RKO (cell line): ENCODE data around the gene AQP7.
A peak's percentile ranks its signal among the peaks of the same experiment; 100 is the strongest.
"Not testable (repeated sequence)": the region's sequence is repeated elsewhere in the genome, so short reads cannot be mapped to it uniquely, and the experiment has no call there.

Source experiments
- DNase-seq: peaks from one replicate; pipeline ENCODE4 v3.0.0-alpha.2; 2016; ENCODE audit warnings: low spot score

AQP7 gene

GRCh38 chr9:33395159-33395879 is 7.0 kb downstream of the AQP7 start:
- not testable (repeated sequence) for DNase-seq

- not testable (repeated sequence) for DNase-seq
Measured at GRCh38 chr9:33393986-33394385, 8.4 kb downstream of the AQP7 start.

DNA sequence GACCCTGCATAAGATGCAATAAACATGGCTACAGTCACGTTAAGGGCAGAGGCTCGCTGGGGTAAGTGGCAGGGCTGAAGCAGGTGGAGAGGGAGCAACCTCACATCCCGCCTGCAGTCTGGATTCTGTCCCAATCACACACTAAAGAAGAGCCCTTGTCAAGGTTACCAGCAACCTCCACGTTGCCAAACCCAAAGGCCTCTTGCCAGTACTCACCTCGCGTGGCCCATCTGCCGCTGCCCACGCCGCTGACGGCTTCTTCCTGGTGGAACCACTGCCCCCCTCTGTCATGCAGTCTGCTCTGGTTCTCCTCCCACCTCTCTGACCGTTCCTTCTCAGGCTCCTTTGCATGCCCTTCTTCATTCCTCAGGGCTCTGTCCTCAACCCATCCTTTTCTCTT is 8.8 kb downstream of the AQP7 start:
- DNase-seq: no peak

GRCh38 chr9:33392591-33393021 is 9.8 kb downstream of the AQP7 start:
- not testable (repeated sequence) for DNase-seq

DNA sequence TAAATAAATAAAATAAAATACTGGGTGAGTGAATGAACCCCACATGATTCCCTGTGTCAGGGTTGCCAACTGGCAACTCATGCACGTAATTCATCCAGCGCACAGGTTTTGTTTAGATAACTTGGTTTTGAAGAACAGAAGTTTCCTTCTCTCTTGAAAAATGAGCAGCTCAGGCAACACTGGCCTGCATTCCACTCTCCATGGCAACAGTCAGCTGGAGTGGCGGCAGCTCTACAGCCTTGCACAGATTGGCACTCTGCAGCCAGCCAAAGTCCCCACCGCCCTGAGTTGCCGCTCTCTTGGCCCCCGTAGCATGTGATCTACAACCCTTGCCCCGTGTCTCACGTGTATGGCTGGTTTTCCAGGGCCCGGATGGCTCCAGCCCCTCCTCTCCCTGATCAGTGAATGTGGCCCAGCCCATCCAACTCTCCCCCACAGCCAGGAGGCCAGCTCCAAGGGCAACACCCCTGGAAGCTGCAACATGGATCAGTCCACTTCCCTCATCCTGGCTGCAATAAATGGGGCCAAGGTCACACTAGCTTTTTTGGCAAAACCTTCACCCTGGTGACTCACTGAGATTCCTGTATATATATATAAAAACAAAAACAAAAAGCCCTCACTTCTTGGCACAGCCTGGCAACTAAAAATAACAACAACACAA is 11.1 kb downstream of the AQP7 start:
- peak; percentile 39 for DNase-seq

DNA sequence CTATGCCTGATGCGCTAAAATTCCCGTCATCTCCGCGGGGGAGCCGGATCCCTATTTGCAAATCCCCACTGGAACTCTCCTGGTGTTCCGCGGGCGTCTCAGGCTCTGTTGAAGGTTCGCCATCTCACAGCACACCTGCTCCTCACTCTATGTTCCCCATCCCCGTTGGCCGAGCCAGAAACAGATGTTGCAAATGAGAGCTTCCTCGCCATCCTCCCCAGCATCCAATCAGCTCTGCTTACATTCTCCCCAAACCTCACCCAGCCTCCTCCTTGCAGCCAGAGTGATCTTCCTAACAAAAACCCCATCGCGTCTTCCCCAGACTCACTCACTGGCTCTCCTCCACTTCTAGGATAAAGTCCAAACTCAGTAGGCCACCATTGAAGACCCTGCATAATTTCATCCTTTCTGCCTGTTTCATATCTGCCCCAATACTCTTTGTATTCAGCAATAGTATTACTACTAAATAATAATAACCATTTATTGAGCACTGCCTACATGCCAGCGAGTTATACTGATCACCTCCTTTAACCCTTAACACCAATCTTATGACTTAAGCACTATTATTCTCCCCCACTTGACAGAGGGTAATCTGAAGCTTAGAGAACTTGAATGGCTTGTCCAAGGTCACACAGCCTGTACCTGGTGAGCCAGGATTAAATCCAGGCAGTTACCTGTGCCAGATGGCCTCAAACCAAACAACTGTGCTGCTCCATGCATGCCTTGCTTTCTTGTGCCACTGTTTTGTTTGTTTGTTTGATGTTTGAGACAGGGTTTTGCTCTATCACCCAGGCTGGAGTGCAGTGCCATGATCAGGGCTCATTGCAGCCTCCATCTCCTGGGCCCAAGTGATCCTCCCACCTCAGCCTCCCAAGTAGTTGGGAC is 14.0 kb downstream of the AQP7 start:
- DNase-seq: no peak

GRCh38 chr9:33386998-33387397 is 15.4 kb downstream of the AQP7 start:
- DNase-seq: not testable (repeated sequence)

DNA sequence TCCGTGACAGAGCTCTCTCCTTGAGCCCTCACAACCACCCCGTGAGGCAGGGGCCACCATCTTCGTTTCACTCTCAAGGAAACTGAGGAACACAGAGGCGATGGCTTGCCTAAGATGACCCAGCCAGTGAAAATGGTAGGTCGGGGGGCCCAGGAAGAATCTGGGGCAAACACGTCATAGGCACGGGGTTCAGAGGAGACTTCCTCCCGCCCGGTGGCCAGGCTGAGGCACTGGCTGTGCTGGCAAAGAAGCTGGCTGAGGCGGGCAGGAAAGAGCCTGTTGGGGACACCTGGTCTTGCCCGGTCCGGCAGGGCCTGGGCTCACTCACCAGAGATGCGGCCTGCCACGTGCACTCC is 15.7 kb downstream of the AQP7 start:
- not testable (repeated sequence) for DNase-seq

- not testable (repeated sequence) for DNase-seq
Measured at GRCh38 chr9:33385979-33386640, 16.3 kb downstream of the AQP7 start.

GRCh38 chr9:33385536-33385935 is 16.8 kb downstream of the AQP7 start:
- DNase-seq: not testable (repeated sequence)

GRCh38 chr9:33383396-33383795 is 19.0 kb downstream of the AQP7 start:
- DNase-seq: not testable (repeated sequence)

DNA sequence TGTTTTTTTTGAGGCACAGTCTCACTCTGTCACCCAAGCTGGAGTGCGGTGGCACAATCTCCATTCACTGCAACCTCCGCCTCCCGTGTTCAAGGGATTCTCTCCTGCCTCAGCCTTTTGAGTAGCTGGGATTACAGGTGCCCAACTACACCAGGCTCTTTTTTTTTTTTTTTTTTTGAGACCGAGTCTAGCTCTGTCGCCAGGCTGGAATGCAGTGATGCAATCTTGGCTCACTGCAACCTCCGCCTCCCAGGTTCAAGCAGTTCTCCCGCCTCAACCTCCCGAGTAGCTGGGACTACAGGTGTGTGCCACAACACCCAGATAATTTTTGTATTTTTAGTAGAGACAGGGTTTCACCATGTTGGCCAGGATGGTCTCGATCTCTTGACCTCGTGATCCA is 20.0 kb downstream of the AQP7 start:
- not testable (repeated sequence) for DNase-seq

DNA sequence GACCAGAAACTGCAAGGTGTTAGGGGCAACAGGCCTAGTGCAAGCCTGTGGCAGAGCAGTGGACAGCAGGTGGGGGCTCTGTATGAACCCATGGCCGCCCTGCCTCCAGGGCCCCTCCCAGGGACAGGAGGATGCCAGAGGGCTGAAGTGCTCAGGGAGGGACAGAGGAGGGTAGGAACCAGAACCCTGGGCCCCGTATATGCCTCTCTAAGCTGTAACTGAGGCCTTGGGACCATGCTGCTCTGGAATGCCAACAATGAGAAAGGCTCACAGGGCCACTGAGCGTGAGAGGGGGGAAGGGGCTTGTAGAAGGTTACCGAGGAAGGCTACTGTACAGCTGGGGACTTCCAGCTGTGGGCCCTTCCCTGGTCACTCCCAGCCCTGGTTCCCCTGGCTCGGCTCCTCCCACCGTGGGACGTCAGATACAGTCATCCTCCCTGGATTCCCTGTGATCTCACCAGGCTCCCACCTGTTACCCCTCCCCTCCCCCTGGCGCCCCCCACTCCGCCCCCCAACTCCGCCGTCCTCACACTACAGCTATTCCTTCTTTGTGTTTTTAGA is 21.1 kb downstream of the AQP7 start:
- DNase-seq: no peak

DNA sequence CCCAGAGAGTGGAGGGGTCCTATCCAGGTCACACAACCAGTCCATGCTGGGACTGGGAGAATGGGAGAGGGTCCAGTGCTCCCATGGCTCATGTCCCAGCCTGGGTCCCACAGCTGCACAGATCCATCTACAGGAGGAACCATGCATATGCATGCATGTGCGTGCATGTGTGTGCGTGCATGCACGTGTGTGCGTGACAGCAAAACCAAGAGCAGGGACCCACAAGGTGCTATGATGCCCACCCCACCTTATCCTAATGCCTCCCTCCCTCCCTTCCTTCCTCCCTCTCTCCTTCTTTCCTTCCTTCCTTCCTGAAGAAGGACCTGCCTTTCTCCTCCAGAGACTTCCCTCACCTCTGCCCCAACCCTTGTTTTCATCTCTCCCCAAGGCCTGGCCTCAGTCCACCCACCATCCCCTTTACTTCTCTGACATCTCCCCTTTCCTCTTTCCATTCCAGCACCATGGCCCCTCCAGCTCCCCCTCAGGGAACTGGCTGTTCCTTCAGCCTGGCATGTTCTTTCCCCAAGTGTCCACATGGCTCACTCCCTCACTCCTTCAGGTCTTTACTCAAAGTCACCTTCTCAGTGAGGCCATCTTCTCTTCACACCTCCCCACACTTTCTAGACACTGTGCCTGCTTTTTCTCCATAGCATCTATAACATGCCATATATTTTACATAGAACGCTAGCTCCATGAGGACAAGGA is 21.8 kb downstream of the AQP7 start:
- DNase-seq: no peak

DNA sequence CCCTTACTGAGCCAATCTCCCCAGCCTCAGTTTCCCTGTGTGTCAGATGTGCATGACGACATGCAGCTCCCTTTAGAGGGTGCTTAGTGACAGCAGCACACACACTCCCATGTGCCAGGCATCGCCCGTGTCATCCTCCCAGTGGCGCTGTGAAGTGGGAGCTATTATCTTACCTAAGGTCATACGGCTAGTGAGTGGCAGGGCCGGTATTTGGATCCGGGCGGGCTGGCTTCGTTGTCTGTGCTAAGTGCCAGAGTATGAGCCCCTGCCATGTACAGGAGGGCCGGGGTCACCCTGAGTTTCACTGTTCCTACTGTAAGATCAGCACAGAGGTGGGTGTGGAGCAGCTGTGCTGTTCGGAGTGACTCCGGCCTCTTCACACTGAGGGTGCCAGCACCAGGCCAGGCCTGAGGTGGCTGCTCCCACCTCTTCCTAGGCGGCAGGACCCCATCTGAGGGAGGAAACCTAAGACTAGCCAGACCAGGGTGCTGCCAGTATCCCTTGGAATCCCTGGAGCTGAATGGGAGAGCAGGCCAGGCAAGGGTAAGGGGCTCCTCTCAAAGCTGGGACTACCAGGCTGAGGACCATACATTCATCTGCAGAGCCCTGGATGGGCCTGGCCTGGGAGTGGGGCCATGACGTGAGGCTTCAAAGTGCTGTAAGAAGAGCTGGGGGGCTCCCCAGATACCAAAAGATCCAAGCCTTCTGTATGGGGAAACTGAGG is 22.5 kb downstream of the AQP7 start:
- no peak for DNase-seq

GRCh38 chr9:33378121-33378795 is 24.1 kb downstream of the AQP7 start:
- no peak for DNase-seq

DNA sequence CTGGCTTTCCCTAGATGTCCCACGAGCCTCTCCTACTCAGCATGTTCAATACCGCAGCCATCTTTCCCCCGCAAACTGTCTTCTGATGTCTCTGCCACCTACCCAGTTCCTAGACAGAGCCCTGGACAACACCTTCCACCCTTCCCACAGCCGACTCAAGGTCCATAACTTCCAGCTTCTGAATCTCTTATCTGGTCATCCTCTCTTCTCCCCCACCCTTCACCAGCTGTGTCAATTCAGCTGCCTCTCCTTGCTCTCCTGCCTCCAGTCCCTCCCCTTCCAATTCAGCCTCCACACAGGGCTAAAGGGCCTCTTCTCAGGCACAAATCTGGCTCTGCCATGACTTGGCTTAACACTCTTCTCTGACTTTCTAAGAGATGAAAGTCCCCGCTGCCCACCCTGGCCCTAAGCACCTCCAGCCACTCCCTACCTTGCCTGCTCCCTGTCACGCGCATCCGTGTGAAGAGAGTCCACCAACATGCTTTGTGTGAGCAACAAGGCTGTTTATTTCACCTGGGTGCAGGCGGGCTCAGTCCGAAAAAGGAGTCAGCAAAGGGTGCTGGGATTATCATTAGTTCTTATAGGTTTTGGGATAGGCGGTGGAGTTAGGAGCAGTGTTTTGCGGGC is 25.2 kb downstream of the AQP7 start:
- DNase-seq: no peak

DNA sequence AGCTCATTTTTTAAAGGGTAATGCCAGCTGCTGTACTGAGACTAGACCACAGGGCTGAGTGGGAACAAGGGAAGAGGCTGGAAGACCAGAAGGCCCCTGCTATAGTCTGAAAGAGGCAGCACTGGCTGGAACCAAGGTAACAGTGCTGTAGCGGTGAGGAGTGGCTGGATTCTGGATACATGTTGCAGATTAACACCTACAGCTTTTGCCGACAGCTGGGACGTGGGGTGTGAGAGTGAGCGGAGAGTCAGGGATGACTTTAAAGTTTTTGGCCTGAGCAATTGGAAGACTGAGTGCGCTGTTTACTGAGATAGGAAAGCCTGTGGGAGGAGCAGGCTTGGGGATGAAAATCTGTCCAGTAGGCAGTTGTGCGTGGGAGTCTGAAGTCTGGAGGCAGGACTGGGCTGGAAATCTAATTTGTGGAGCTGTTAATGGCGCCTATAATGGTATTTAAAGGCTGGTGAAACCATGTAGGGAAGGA is 26.5 kb downstream of the AQP7 start:
- no peak for DNase-seq

DNA sequence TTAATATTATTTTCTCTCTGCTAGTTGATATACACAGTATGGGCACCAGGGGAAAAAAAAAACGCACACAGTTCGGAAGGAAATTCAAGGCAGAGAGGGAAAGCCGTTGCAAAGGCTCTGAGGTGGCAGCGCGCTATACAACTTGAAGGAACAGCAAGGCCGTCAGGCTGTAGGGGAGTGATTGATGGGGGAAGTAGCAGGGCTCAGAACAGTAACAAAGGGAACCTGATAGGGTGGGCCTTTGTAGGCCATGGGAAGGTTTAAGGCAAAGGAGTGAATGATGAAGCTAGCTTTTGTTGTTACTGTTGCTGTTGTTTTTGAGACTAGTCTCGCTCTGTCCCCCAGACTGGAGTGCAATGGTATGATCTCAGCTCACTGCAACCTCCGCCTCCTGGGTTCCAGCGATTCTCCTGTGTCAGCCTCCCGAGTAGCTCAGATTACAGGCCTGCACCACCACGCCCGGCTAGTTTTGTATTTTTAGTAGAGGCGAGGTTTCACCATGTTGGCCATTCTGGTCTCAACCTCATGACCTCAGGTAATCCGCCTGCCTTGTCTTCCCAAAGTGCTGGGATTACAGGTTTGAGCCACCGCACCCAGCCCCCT is 27.0 kb downstream of the AQP7 start:
- no peak for DNase-seq
